Retinal pigment epithelial cell (primary cell): Measurements from ENCODE around the gene WDR93.

Experiments
- DNase-seq: peaks from one replicate; pipeline ENCODE4 v3.0.0-alpha.2; 2010; ENCODE audit warnings: low read depth
- H3K4me3 ChIP-seq: 2 replicates; pipeline ENCODE4 v1.5.1; 2011; ENCODE audit warnings: mild to moderate bottlenecking, low read length, control low read depth, moderate library complexity
- TF ChIP-seq, protein P1 (sequence below): conservative IDR thresholded peaks from 2 replicates; pipeline ENCODE4 v1.5.1; 2011; ENCODE audit warnings: low read depth, low read length, control low read depth, inconsistent platforms

The WDR93 gene

GRCh38 chr15:89749054-89749453, 58.4 kb downstream of the WDR93 start:
- TF ChIP-seq, protein P1, sequence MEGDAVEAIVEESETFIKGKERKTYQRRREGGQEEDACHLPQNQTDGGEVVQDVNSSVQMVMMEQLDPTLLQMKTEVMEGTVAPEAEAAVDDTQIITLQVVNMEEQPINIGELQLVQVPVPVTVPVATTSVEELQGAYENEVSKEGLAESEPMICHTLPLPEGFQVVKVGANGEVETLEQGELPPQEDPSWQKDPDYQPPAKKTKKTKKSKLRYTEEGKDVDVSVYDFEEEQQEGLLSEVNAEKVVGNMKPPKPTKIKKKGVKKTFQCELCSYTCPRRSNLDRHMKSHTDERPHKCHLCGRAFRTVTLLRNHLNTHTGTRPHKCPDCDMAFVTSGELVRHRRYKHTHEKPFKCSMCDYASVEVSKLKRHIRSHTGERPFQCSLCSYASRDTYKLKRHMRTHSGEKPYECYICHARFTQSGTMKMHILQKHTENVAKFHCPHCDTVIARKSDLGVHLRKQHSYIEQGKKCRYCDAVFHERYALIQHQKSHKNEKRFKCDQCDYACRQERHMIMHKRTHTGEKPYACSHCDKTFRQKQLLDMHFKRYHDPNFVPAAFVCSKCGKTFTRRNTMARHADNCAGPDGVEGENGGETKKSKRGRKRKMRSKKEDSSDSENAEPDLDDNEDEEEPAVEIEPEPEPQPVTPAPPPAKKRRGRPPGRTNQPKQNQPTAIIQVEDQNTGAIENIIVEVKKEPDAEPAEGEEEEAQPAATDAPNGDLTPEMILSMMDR = no peak
- H3K4me3 ChIP-seq = no peak overlapping the region
- no peak for DNase-seq

DNA sequence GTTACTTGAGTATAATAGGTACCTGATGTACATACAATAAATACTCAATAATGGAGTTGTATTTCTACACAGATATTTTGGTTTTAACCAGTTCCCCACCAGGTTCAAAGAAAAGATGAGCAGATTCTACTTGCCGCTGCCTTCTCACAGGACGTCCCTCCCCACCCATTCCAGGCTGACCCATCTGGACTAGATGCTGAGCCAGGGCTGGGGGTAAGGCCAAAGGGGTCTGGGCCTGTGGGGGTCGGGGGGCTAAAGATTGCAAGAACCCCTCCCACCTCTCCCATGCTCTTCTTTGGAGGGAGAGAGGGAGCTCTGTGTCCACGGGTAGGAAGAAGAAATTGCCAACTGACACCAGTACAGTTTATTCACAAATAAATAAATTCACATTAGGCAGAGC, 58.9 kb downstream of the WDR93 start:
- TF ChIP-seq, protein P1 = no peak
- H3K4me3 ChIP-seq = no peak overlapping the region
- no peak for DNase-seq

DNA sequence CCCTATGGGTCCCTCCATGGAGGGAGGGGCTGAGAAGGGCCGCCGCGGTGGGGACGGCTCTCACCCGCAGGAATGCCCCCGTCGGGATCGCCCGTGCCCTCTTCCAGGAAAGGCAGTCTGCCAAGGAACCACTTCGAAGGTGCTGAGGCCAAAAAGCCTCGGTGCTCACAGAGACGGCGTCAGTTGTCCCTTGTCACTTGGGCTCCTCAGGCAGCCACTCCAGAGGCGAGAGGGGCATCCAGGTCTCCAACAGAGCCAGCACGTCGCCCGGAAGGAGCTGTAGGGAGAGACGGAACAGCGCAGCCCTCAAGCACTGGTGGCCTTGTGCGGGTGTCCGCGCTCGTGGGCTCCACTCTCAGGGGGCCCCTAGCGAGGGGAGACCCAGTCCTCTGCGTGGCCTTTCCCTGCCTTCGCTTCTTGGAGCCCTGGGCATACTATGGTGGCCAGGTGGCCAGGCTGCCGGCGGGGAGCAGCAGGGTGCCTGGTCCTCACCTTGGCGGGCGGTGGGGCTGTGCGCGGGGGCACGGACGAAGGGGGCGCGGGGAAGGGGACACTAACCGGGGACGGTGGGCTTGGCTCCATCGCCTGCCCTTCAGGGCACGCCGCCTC, 59.4 kb downstream of the WDR93 start:
- DNase-seq = no peak
- peak overlapping the region; percentile 37 for H3K4me3 ChIP-seq
- TF ChIP-seq, protein P1 = no peak

DNA sequence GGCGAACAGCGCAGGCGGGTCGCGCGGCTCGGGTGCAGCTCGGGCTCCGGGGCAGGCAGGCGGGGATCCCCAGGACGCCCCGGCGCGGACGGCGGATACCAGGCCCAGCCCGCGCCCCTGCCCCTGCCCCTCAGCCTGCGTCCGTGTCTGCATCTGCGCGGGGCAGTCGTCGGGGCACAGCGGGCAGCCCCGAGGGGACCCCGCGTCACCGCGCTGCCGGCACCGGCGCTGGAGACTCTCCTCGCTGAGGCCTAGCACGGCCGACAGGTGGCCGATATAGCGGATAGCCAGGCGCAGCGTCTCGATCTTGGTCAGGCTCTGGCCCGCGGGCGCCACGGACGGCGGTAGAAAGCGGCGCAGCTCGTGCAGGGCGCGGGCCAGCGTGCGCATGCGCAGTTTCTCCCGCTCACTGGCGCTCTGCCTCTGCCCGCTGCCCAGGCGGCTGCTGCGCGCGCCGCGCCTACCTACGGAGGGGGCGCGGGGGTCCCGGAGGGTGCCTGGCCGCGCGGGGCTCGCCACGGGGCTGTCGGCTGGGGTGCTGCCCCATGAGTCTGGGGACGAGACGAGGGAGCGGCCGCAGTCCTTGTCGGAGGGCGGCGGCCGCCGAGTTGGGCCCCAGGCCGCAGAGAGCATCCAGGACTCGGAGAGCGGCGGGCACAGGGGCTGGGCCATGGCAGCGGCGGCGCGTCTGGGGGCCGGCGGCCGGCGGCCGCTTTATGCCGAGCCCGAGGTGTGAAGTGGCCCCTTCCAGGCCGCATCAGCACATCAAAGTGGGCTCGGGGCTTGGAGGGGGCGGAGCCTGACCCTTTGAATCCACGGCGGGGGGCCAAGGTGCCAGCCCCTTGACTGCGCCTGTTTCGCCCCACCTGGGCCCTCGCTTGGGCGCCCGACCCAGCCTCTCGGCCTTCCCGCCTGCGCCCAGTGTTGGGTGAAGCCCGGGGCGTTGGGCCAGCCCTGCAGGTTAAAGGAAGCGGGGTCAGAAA, 60.2 kb downstream of the WDR93 start, which contains the start of gene MESP1:
Gene MESP1 (minus strand): TSS at position 690 of the 983 bp plus-strand sequence. CDS start 18 bp downstream, at position 672.
- peak; percentile 47 for DNase-seq

GRCh38 chr15:89751748-89752147, 61.1 kb downstream of the WDR93 start:
- TF ChIP-seq, protein P1 = no peak
- DNase-seq = no peak
- no peak overlapping the region for H3K4me3 ChIP-seq

More for the DNA sequence above, 60.2 kb downstream of the WDR93 start, which contains the start of gene MESP1:
- H3K4me3 ChIP-seq = peak within 1 kb of the TSS; percentile 37
- TF ChIP-seq, protein P1 = peak; percentile 62

DNA sequence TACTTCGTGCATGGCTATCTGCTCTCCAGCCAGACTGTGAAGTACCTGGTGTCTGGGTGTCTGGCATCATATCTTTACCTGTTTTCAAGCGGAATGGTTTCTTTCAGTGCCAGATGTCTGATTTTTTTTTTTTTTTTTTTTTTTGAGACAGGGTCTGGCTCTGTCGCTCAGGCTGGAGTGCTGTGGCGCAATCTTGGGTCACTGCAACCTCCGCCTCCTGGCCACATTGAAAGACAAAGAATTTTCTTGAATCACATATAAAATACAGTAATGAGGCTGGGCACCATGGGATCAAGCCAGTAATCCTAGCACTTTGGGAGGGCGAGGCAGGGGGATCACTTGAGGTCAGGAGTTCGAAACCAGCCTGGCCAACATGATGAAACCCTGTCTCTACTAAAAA, 63.2 kb downstream of the WDR93 start:
- no peak overlapping the region for H3K4me3 ChIP-seq
- DNase-seq = no peak
- TF ChIP-seq, protein P1 = no peak
